WTC11 (cell line): Measurements from ENCODE around the gene RGS1. TPM values are rescaled to one million over a fixed set of nuclear protein-coding genes. Genes with fewer than 3 reads are reported as not detected.

Experiments
- ATAC-seq: fragments of 200-7000 bp; cut with Tn5 transposase; 2 replicates; pipeline ENCODE4 v1.10.0; 2021; ENCODE audit warnings: mild to moderate bottlenecking, moderate library complexity
- CTCF ChIA-PET: fragments of 300-600 bp; sonication (Branson Sonifier 250); formaldehyde crosslinking; loops from one replicate; lab custom pipeline; 2021; ENCODE audit warnings: antibody characterized with exemption; lab: Charles Lee
- POLR2A ChIA-PET: fragments of 350-600 bp; sonication (Branson Sonifier 250); formaldehyde crosslinking; loops from one replicate; lab custom pipeline; 2021; ENCODE audit warnings: antibody characterized with exemption; lab: Charles Lee
- DNase-seq: peaks from one replicate; pipeline ENCODE4 v3.0.0; 2021; ENCODE audit warnings: low spot score
- H3K27ac Mint-ChIP-seq: 2 replicates; pipeline ENCODE4 v1.8.0; 2021; ENCODE audit warnings: mixed read lengths
- H3K27me3 Mint-ChIP-seq: 2 replicates; pipeline ENCODE4 v1.8.0; 2021; ENCODE audit warnings: low read depth, mild to moderate bottlenecking, moderate library complexity, mixed read lengths
- H3K36me3 Mint-ChIP-seq: 2 replicates; pipeline ENCODE4 v1.8.0; 2021; ENCODE audit warnings: mixed read lengths
- H3K4me1 Mint-ChIP-seq: 2 replicates; pipeline ENCODE4 v1.8.0; 2022; ENCODE audit warnings: mixed read lengths
- H3K4me3 Mint-ChIP-seq: 2 replicates; pipeline ENCODE4 v1.8.0; 2021; ENCODE audit warnings: mild to moderate bottlenecking, moderate library complexity, mixed read lengths
- H3K9me3 Mint-ChIP-seq: 2 replicates; pipeline ENCODE4 v1.8.0; 2021; ENCODE audit warnings: mixed read lengths
- CREB1 ChIP-seq: sonication (generic); formaldehyde crosslinking; IDR thresholded peaks from 2 replicates; pipeline ENCODE4 v1.8.0; 2023; ENCODE audit warnings: mild to moderate bottlenecking, missing genetic modification reagents
- CREM ChIP-seq: sonication (generic); formaldehyde crosslinking; IDR thresholded peaks from 2 replicates; pipeline ENCODE4 v1.8.1; 2022; ENCODE audit warnings: mild to moderate bottlenecking, missing genetic modification reagents, moderate library complexity
- CTCF ChIP-seq: fragments of 200-600 bp; IDR thresholded peaks from 2 replicates; pipeline ENCODE4 v1.8.0; 2022; ENCODE audit warnings: antibody characterized with exemption
- ESRRA ChIP-seq: sonication (generic); formaldehyde crosslinking; IDR thresholded peaks from 2 replicates; pipeline ENCODE4 v1.8.1; 2022; ENCODE audit warnings: mild to moderate bottlenecking, missing genetic modification reagents, borderline replicate concordance
- FOXJ3 ChIP-seq: sonication (generic); formaldehyde crosslinking; IDR thresholded peaks from 2 replicates; pipeline ENCODE4 v1.9.0; 2021; ENCODE audit warnings: missing genetic modification reagents, mild to moderate bottlenecking, borderline replicate concordance
- IRF2 ChIP-seq: sonication (generic); formaldehyde crosslinking; IDR thresholded peaks from 2 replicates; pipeline ENCODE4 v1.8.0; 2022; ENCODE audit warnings: low read depth, missing genetic modification reagents, borderline replicate concordance
- JAZF1 ChIP-seq: fragments of 250-450 bp; sonication (Bioruptor Pico); IDR thresholded peaks from 2 replicates; pipeline ENCODE4 v1.9.0; 2021; ENCODE audit warnings: moderate library complexity, mild to moderate bottlenecking, inconsistent platforms
- JUN ChIP-seq: sonication (generic); formaldehyde crosslinking; IDR thresholded peaks from 2 replicates; pipeline ENCODE4 v1.8.0; 2023; ENCODE audit warnings: mild to moderate bottlenecking, missing genetic modification reagents
- MXD4 ChIP-seq: fragments of 250-450 bp; sonication (Bioruptor Pico); IDR thresholded peaks from 2 replicates; pipeline ENCODE4 v1.8.0; 2021; ENCODE audit warnings: mild to moderate bottlenecking, moderate library complexity, borderline replicate concordance
- NFYB ChIP-seq: sonication (generic); formaldehyde crosslinking; conservative IDR thresholded peaks from 2 replicates; pipeline ENCODE4 v1.8.0; 2022; ENCODE audit warnings: low read depth, missing genetic modification reagents
- NR2C2 ChIP-seq: sonication (generic); formaldehyde crosslinking; IDR thresholded peaks from 2 replicates; pipeline ENCODE4 v1.8.0; 2022; ENCODE audit warnings: mild to moderate bottlenecking, missing genetic modification reagents
- NR3C1 ChIP-seq: sonication (generic); formaldehyde crosslinking; conservative IDR thresholded peaks from 2 replicates; pipeline ENCODE4 v1.8.1; 2023; ENCODE audit warnings: low read depth, mild to moderate bottlenecking, missing genetic modification reagents
- PRRX2 ChIP-seq: fragments of 250-450 bp; sonication (Bioruptor Pico); IDR thresholded peaks from 2 replicates; pipeline ENCODE4 v1.8.0; 2021; ENCODE audit warnings: mild to moderate bottlenecking
- SMAD4 ChIP-seq: sonication (generic); formaldehyde crosslinking; IDR thresholded peaks from 2 replicates; pipeline ENCODE4 v1.8.0; 2022; ENCODE audit warnings: mild to moderate bottlenecking, missing genetic modification reagents
- SOX15 ChIP-seq: fragments of 250-450 bp; sonication (Bioruptor Pico); IDR thresholded peaks from 2 replicates; pipeline ENCODE4 v1.9.0; 2021; ENCODE audit warnings: mild to moderate bottlenecking
- TEAD4 ChIP-seq: sonication (generic); formaldehyde crosslinking; IDR thresholded peaks from 2 replicates; pipeline ENCODE4 v1.8.0; 2022; ENCODE audit warnings: mild to moderate bottlenecking, missing genetic modification reagents
- ZNF219 ChIP-seq: sonication (generic); formaldehyde crosslinking; IDR thresholded peaks from 2 replicates; pipeline ENCODE4 v1.8.0; 2023; ENCODE audit warnings: missing genetic modification reagents, mild to moderate bottlenecking, borderline replicate concordance
- ZNF263 ChIP-seq: sonication (generic); formaldehyde crosslinking; IDR thresholded peaks from 2 replicates; pipeline ENCODE4 v1.8.1; 2022; ENCODE audit warnings: low read depth, mild to moderate bottlenecking, moderate library complexity, missing genetic modification reagents
- ZNF423 ChIP-seq: fragments of 250-450 bp; sonication (Bioruptor Pico); IDR thresholded peaks from 2 replicates; pipeline ENCODE4 v2.1.2; 2022; ENCODE audit warnings: mild to moderate bottlenecking, moderate library complexity
- ZNF512 ChIP-seq: sonication (generic); formaldehyde crosslinking; IDR thresholded peaks from 2 replicates; pipeline ENCODE4 v1.8.1; 2022; ENCODE audit warnings: missing genetic modification reagents, borderline replicate concordance
- ZNF671 ChIP-seq: fragments of 250-450 bp; sonication (Bioruptor Pico); IDR thresholded peaks from 2 replicates; pipeline ENCODE4 v1.8.0; 2021; ENCODE audit warnings: mild to moderate bottlenecking
- total RNA-seq: library from RNA; stranded (reverse); gene quantifications from 3 replicates; pipeline ENCODE4 v1.2.3, GENCODE V29; 2021
- TF ChIP-seq, protein P1 (sequence below): sonication (generic); formaldehyde crosslinking; IDR thresholded peaks from 2 replicates; pipeline ENCODE4 v1.8.1; 2023; ENCODE audit warnings: mild to moderate bottlenecking, missing genetic modification reagents
- TF ChIP-seq, protein P2 (sequence below): sonication (generic); formaldehyde crosslinking; IDR thresholded peaks from 2 replicates; pipeline ENCODE4 v1.8.1; 2023; ENCODE audit warnings: mild to moderate bottlenecking, moderate library complexity, missing genetic modification reagents
- TF ChIP-seq, protein P3 (sequence below): sonication (generic); formaldehyde crosslinking; IDR thresholded peaks from 2 replicates; pipeline ENCODE4 v1.8.1; 2023; ENCODE audit warnings: mild to moderate bottlenecking, missing genetic modification reagents, moderate library complexity
- TF ChIP-seq, protein P4 (sequence below): sonication (generic); formaldehyde crosslinking; IDR thresholded peaks from 2 replicates; pipeline ENCODE4 v1.8.1; 2023; ENCODE audit warnings: mild to moderate bottlenecking, missing genetic modification reagents, moderate library complexity

The RGS1 gene
- total RNA-seq, 1 experiment from 2014 or later, result 0.22 TPM

- no peak for TF ChIP-seq NFYB (CRISPR knock-in tag)
Measured at GRCh38 chr1:192626366-192627179, 51.0 kb downstream of the RGS1 start (continued).

DNA sequence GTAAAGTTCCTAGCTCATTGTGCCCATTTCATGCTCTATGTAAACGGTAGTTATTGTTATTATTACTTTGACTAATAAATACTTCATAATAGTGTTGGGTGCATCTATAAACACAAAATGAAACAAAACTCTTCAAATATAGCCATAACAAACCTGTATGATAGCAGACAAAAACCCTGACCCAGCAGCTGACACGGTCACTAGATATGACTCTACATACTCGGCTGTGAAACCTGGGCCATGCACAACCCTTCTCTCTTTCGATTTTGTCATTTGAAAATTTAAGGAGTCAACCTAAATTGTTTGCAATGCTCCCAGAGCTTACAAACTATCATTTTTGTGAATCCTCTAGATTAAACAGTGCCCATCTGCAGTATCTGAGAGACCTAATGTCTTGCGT, 52.3 kb downstream of the RGS1 start:
- Mint-ChIP-seq H3K36me3 (no peaks in the 10 kb centered on the region), H3K9me3 (no peaks in the 10 kb centered on the region), H3K27ac (no peak overlapping the region), H3K27me3 (no peaks in the 10 kb centered on the region), H3K4me3 (no peak overlapping the region), H3K4me1 (peaks cover 2% of the 10 kb centered on the region)
- TF ChIP-seq, protein P1, sequence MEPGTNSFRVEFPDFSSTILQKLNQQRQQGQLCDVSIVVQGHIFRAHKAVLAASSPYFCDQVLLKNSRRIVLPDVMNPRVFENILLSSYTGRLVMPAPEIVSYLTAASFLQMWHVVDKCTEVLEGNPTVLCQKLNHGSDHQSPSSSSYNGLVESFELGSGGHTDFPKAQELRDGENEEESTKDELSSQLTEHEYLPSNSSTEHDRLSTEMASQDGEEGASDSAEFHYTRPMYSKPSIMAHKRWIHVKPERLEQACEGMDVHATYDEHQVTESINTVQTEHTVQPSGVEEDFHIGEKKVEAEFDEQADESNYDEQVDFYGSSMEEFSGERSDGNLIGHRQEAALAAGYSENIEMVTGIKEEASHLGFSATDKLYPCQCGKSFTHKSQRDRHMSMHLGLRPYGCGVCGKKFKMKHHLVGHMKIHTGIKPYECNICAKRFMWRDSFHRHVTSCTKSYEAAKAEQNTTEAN, result no peak
- no peak for TF ChIP-seq JAZF1 (CRISPR knock-in tag)
- no peak for TF ChIP-seq ZNF219 (CRISPR knock-in tag)
- no peak for TF ChIP-seq ZNF512 (CRISPR knock-in tag)
- TF ChIP-seq IRF2, result no peak
- TF ChIP-seq FOXJ3, result no peak
- no peak for TF ChIP-seq JUN (CRISPR knock-in tag)
- TF ChIP-seq SOX15 (CRISPR knock-in tag), result no peak
- TF ChIP-seq PRRX2 (CRISPR knock-in tag), result no peak
- TF ChIP-seq ESRRA (CRISPR knock-in tag), result no peak
- no peak for TF ChIP-seq NR2C2 (CRISPR knock-in tag)
- TF ChIP-seq ZNF423 (CRISPR knock-in tag), result no peak
- TF ChIP-seq ZNF263, result no peak
- TF ChIP-seq CREB1 (CRISPR knock-in tag), result no peak
- TF ChIP-seq CREM, result no peak
- TF ChIP-seq, protein P2, sequence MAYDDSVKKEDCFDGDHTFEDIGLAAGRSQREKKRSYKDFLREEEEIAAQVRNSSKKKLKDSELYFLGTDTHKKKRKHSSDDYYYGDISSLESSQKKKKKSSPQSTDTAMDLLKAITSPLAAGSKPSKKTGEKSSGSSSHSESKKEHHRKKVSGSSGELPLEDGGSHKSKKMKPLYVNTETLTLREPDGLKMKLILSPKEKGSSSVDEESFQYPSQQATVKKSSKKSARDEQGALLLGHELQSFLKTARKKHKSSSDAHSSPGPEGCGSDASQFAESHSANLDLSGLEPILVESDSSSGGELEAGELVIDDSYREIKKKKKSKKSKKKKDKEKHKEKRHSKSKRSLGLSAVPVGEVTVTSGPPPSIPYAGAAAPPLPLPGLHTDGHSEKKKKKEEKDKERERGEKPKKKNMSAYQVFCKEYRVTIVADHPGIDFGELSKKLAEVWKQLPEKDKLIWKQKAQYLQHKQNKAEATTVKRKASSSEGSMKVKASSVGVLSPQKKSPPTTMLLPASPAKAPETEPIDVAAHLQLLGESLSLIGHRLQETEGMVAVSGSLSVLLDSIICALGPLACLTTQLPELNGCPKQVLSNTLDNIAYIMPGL (CRISPR knock-in tag), result no peak
- no peak for TF ChIP-seq NR3C1 (CRISPR knock-in tag)
- TF ChIP-seq, protein P3, sequence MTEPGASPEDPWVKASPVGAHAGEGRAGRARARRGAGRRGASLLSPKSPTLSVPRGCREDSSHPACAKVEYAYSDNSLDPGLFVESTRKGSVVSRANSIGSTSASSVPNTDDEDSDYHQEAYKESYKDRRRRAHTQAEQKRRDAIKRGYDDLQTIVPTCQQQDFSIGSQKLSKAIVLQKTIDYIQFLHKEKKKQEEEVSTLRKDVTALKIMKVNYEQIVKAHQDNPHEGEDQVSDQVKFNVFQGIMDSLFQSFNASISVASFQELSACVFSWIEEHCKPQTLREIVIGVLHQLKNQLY (CRISPR knock-in tag), result no peak
- ChIA-PET CTCF (no interaction called here), POLR2A (no interaction called here)
- no peak for DNase-seq
- ATAC-seq, result no peak

GRCh38 chr1:192628396-192629057, 53.0 kb downstream of the RGS1 start:
- Mint-ChIP-seq H3K4me3 (no peak overlapping the region), H3K36me3 (no peaks in the 10 kb centered on the region), H3K27me3 (no peaks in the 10 kb centered on the region), H3K4me1 (peaks cover 9% of the 10 kb centered on the region), H3K27ac (no peak overlapping the region; the same call in 1 of the 2 replicates), H3K9me3 (no peaks in the 10 kb centered on the region)
- POLR2A ChIA-PET, result no interaction called here
- DNase-seq (no peak), ATAC-seq (no peak)
- CTCF ChIA-PET, result no interaction called here
- no peak for TF ChIP-seq TEAD4
- TF ChIP-seq, protein P3 (CRISPR knock-in tag), result no peak
- no peak for TF ChIP-seq CREM
- no peak for TF ChIP-seq CTCF
- TF ChIP-seq, protein P4, sequence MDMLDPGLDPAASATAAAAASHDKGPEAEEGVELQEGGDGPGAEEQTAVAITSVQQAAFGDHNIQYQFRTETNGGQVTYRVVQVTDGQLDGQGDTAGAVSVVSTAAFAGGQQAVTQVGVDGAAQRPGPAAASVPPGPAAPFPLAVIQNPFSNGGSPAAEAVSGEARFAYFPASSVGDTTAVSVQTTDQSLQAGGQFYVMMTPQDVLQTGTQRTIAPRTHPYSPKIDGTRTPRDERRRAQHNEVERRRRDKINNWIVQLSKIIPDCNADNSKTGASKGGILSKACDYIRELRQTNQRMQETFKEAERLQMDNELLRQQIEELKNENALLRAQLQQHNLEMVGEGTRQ (CRISPR knock-in tag), result no peak
- TF ChIP-seq MXD4 (CRISPR knock-in tag), result no peak
- TF ChIP-seq ZNF671 (CRISPR knock-in tag), result no peak
- no peak for TF ChIP-seq SMAD4
